Measurements from ENCODE around the gene COL16A1.

The COL16A1 gene

DNA sequence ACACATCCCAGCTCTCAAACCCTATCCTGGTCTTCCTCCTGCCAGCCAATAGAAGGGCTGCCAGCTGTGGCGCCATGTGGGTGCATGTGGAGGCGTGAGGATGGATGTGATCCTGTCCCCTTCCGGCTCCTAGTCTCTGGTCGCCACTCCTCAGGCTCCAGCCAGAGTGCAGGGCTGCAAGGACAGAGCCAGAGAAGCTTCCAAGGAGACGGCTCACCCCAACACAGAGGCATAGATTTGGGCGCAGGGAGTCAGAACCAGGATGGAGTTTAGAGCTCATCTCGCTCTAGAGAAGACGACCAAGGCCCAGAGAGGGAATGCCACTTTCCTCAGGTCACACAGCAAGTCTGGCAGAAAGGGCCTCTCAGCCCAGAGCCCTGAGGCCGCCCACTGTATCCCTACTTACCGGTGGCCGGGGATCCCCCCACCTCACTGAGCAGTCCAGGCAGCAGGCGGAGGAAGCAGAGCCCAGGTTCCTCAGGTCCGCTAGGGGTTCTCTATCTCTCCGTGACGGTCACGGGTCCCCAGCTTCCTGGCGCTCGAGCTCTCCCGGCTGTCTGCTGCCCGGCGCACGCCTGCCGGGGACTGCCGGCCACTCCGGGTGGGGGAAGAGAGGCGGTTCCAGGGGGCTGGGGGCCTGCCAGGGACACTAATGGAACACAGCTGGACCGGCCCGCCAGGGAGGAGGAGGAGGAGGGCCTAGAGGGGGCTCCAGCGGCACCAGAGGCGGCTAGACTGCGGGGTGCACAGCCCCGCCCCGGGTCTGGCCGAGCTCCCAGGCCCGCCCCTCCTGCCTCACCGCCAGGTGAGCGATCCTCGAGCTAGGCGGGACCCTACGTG, at the start of gene COL16A1:
Gene COL16A1, minus strand, starts transcription at position 587 of the 840 bp plus-strand sequence. CDS start 1,824 bp downstream, outside the sequence.
- no peak for DNase-seq (ENCODE audit: low read depth)

DNA sequence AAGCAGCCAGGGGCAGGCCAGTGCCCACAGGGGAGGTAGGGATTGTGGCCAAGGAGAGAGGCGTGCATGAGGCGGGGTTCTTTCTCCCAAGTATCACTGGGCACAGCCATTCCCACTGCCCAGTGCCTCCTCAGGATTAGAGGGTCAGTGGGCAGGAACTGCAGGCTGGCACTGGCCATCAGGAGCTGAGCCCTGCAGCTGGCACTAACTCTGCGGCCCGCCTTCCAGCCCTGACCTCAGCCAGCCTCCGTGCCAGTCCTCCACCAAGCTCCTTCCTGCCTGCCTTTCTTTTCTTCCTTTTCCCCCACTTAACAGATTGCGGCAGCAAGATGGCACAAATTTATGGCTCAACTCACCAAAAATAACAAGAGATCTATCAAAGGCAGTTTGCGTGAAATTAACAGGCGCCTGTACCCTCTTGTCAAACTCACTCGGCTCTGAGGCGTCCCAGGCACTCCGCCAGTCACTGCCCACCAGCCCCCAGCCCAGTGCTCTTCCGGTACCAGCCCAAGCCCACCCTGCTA, 49.2 kb upstream of the COL16A1 start:
- no peak for DNase-seq (ENCODE audit: low read depth)

DNA sequence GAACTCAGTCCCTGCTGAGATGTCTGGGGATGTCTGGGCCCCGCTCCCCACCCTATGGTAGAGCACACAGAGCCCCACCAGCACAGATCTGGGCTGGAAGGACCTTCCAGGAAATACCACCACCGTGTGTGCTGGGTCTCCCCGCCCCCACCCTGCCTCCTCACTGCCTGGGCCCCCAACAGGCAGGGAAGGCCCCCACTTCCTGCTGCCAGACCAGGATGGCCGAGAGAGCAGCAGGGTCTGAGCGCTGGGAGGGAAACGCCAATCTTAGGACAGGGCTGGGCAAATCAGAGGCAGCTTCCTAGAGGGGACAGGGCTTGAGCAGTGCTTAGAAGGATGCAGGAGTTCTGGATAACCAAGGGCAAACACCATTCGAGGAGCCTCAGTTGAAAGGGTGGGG, 48.4 kb upstream of the COL16A1 start:
- DNase-seq (ENCODE audit: low read depth): no peak

DNA sequence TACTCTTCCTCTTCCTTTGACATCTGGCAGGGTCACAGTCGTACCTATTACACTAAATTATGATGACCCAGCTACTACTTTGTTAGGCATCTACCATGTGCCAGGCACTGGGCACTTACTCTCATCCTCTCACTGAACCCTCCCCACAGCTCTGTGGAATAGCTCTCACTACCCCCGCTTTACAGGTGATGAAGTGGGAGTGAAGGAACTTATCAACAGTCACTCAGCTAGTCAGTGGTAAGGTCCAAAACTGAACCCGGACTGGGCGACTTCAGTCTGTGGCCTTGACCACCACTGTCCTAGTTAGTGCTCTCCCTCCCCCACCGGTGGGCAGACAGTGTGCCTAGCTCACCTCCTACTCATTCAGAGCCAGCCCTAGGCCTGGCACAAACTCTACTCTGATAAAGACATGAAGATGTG, 48.0 kb upstream of the COL16A1 start:
- no peak for DNase-seq (ENCODE audit: low read depth)

DNA sequence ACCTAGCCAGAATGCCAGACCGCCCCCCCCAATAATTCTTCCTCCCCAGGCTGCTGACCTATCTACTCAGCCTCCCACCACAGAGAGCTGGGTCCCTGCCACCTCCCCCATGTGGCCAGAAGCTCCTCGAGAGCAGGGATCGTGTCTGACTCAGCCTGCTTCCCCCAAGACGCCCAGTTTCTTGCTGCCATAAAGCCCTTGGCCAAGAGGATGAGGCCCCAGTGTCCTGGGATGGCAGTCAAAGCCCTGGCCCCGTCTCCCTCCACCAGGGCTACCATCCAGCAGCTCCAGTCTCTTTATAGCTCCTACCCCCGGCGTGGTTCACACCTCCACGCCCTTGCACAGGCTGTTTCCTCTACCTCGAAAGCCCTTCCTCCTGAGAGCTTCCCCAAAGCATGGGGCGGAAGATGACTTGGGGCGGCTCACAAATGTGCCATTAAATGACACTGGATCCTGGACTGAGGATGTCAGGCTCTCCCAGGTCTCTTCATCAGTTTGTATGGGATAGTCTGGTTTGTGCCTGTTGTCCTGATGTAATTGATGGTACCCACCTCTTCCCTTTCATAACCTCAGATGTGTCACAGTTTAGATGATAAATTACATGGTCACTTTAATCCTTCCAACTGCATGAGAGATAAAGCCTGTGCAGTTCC, 47.2 kb upstream of the COL16A1 start:
- DNase-seq (ENCODE audit: low read depth): no peak

DNA sequence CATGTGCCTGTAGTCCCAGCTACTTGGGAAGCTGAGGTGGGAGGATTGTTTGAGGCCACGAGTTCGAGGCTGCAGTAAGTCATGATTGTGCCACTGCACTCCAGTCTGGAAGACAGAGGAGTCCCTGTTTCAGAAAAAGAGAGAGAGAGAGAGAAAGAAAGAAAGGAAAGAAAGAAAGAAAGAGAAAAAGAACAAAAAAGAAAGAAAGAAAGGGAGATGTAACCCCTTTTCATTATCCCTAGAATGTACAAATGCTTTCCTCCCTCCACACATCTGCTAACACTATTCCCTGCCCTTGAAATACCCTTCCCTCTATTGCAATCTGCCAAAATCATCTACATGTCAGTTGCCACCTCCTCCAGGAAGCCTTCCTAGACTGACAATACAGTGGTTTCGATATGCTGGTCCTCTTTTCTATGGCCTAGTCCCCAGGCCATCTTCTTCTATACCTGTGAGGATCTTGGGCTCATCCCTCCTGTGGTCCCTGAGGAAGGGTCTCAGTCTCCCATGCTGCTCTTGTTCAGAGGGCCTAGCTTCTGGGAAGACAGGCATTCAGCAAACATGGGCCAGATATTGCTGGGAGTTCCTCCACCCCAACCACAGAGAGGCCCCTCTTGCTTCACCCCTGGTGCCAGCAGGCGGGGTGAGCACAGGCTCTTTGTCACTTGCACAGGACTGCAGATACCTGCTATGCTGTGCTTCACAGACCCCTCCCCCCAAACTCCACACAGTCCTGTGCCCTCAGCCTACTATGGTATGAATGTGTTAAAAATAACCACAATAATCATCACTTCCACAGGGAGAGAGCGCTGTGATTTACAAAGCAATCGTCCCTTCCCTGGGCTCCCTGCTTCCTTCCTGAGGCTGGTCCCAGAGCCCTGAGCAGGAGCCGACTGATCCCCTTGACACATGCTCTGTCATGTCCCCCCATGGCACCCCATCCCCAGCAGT, 46.2 kb upstream of the COL16A1 start:
- no peak for DNase-seq (ENCODE audit: low read depth)

DNA sequence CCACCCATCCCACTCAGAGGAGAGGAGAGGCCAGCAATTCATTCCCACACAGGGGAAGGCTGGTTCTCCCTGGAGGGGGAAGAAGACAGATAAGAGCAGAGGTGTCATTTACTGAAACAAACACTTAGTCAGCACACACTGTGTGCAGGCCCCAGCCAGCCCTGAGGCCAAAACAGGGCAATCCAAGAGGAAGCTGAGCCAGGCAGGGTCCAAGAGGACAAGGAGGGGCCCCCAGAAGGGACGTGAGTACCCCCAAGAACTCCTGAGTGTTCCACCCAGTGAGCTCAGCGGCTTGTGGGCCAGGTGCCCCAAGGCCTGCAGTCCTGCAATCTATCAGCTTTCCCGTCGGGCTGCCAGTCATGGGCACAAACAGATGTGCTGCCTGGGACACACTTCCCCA, 44.5 kb upstream of the COL16A1 start:
- DNase-seq (ENCODE audit: low read depth): no peak

DNA sequence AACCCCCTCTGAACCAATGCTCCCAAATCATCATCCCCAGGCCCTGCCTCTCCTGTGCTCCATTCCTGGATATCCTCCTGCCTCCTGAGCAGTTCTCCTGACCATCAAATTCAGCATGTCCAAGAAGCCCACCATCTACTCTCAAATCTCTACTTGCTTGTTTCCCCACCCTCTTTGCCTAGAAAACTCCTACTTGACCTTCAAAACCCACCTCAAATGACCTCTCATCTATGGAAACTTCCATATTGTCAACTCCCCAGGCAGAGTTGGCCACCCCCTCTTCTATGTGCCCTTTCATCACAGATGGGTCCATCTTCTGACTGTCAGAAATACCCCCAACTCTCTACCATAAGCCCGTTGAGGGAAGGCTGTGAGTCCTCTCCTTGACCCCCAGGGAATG, 43.5 kb upstream of the COL16A1 start:
- DNase-seq (ENCODE audit: low read depth): no peak

DNA sequence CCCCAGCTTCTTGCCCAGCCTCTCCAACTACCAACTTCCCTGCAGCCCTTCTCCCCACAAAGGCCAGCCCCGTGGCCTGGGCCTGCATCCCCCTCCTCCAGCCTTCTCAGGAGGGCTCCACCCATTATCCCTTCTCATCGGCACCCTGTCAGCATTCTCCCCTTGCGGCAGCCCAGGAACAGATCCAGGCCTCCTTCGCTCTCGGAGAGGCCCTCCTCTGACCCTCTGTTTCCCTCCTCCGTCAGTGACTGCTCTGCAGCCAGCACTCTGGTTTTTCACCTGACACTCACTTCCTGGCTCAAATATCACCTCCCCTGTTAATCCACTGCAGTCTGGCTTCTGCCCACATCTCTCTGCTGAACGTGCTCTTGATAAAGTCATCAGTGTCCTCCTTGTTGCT, 42.9 kb upstream of the COL16A1 start:
- DNase-seq (ENCODE audit: low read depth): no peak

DNA sequence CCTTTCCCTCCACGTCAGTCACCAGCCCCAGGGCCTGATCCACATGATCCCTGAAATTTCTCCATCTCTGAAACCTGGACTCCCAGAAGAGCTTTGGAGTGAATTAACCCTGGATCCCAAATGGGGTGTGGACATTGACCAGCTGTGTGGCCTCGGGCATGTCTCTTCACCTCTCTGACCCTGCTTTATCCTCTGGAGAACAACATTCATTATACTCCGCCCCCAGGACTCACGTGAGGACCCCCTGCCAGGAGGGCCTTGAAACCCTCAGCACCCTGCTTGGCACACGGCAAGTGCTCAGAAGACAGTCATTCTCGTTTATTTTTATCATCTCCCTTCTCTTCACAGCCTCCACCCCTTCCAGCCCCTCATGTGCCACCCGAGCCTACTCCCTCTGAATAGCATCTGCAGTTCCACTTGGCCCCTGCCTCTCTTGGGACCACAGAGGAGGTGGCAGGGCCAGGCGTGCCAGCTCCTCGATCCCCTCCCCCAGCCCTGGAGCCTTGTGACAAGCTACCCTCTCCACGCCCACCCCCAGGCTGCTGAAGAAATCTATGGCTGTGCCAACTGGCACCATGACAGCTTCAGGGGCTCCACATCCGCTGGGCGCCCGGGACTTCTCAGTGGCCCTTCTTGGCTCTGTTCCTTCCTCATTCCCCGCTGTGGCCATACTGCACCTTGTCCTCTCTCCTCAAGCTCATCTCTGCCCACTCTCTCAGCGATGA, 42.3 kb upstream of the COL16A1 start:
- no peak for DNase-seq (ENCODE audit: low read depth)

DNA sequence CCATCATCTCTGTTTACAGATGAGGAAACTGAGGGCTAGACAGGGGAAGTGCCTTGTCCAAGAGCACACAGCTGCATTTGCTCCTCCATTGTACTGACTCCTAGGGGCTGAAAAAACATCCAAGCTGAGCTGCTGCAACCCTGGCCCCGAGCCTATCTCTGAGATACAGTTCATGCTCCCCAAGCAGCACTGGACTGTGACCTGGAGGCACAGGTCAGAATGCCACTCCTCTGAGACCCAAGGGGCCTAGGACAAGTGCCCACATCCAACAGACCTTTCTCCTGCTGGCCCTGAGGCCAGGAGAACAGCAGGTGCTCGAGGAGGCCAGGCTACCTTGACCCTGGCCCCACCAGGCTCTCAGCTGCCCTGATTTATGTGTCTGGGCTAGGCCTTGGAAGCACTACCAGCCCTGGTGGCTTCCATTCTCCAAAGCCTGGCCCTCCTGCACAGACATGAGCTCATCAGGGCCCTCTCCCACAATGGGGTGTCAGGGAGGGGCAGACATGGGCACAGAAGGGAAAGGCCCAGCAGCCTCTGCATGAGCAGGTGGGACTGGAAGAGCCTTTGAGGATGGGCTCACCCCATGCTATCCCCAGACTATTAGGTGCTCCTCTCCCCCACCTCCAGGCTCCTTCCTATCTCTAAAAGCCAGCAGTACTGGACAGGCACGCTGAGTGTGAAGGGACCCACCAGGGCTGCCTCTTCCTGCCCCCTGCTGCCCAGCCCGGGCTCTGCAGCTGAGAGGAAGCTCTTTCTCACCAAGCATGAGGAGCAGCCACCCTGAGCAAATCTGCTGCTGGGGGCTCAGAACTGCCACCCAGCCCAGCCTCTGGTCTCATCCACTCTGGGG, 41.5 kb upstream of the COL16A1 start:
- no peak for DNase-seq (ENCODE audit: low read depth)

DNA sequence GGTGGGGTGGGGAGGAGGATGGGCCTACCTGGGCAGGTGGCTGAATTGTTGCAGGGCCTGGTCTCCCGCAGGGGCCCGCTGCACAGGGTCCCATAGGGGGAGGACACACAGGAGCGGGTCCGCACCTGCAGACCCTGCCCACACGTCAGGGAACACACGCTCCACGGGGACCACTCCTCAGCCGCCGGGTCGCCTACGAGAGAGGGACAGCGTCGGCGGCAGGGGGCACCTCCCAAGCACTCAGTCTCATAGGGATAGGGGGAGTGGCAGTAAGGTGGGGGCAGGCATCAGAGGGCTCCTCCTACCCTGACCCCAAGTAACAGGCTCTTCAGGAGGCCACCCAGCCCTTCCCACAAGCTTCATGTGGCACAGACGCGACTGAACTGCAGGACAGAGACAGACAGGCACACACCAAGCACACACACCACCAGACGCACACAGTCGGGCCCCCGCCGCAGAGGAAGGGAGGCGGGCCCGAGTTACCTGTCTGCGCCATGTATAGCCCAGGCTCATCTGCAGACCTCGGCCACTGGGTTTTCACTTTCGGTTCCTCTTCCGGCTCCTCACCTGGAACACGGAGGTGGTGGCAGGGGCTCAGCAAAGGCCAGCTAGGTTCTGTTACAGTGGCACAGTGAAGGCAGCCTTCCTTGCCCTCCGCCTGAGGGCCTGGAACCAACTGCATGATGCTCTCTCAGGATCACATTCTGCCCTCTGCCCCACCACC, 40.5 kb upstream of the COL16A1 start:
- DNase-seq (ENCODE audit: low read depth): no peak

DNA sequence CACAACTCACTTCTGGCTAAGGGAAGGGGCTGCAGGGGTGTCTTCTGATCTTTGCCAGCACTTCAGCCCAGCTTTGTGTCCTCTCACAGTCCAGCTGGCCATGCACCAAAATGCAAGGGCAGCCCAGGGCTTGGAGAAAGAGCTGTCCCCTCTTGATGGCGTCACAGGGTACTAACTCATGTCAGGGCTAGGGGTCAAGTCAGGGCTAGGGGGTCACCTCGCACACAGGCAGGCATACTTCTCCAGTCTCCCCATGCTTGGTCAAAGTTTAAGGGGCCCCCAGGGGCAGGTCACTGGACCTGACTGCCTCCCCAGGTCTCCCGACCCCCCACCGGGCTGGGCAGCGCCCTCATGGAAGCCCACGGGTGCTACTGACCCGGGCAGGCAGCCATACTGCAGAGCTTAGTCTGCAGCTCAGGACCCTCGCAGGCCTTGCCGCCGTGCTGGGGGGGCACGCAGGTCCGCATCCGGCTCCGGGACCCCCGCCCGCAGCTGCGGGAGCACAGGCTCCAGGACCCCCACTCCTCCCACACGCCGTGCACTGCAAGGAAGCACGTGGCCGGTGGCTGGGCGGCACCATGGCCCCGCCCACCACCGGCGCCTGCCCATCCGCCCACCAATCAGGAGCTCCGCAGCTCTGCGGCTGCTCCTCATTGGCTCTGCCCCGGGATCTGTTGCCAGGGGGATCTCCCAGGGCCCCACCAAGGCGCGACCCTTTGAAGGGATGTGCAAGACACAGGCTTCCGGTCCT, 38.8 kb upstream of the COL16A1 start:
- no peak for DNase-seq (ENCODE audit: low read depth)

DNA sequence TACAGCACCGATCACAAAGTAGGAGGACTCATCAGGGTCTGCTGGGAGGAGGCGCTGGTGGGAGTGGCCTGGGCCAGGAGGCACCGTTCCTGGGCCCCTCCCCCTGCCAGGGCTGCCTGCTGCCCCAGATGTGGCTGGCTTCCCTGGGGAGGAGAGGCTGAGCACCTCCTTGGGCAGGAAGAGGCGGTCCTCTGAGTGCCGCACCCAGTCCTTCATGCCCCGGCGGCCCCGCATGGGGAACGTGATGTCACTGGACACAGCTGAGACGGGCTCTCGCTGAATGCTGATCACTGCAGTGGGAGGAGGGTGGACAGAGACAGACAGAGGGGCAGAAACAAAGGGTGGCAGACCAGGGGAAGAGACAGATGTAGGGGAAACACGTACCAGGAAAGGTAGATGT, 35.5 kb upstream of the COL16A1 start:
- DNase-seq (ENCODE audit: low read depth): no peak

DNA sequence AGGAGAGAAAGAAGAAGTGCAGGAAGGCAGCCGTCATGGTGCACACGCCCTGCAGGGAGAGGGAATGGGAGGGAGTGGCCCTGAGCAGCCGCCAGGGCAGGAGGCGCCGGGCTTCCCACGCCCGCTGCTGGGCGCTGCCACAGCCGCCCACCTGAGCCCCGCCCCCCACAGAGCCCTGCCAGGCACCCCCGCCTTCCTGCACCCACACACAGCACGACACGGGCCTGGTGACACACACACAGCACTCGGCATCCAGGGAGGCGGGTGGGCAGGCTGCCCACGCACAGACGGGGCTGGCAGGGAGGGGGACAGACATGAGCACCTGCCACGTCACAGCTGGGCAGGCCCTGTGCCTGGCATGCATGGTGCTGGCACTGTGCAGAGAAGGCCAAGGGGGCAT, 32.9 kb upstream of the COL16A1 start:
- DNase-seq (ENCODE audit: low read depth): no peak

DNA sequence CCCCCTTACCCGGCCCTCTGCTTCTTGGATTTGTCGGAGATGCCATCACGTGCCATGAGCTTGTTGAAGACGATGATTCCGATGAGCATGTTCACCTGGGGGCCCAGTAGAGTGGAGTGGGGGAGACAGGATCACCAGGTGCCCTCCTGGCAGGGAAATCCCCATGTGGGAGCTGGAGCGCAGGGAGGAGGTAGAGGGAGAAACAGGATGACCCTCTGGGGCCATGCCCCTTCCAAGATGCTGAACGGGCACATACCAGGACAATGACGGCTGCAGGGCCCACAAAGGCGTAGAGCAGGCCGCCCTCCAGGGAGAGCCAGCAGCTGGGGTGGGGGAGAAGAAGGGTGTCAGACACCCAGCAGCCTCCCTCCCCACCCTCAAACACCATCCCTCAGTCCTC, 31.8 kb upstream of the COL16A1 start:
- no peak for DNase-seq (ENCODE audit: low read depth)

DNA sequence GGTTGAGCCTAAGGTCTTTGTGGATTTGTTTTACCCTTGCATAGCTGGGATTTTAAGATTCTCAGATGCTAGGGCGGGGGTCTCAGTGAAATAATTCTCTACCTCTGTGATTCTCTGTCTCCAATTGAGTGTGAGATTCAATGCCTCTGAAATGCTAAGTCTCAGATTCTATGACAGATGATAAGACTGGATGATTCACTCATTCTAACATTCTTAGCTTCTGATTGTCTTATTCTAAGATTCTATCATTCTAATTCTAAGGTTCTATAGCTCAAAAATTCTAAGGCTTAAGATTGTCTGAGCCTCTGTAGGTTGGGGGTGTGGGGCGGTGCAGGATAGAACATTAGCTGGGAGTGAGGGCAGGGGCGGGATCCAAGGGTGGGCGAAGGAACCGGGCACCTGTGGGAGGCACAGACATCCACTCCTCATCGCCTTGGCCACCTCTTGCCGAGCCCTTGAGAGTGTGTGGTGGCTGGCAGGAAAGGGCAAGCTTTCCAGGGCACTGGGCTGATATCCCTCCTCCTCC, 30.8 kb upstream of the COL16A1 start:
- no peak for DNase-seq (ENCODE audit: low read depth)

DNA sequence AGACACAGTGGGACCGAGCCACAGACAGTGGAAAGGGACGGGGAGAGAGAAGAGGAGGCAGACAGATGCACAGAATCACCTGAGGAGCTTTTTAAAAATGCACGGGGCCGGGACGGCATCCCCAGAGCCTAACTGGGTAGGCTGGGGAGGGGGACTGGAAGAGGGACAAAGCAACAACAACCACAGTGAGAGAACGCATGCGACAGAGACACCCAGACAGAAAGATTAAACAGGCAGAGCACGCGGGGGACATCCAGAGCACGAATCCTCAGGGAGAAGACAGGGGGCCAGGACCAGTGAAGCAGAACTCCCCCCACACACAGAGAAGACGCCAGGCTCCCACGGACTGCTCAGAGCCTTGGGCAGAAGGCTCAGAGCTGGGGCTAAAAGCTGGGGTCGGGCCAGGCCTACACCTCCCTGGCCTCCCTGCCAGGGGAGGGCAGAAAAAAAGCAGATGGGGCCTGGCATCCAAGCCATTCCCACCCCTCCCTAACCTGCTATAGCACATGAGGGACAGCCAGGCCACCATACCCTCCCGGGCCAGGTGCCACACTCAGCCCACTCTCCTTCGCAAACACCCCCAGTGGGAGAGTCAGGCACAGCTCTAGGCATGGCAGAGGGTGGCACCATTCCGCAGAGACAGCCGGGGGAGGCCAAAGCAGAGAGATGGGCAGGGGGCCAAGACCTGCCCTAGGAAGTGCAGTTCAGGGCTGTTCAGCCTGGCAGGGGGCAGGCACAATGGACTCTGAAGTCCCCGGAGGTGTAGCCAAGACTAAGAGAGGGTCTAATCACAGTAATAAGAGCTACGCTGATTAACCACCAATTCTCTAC, 29.8 kb upstream of the COL16A1 start:
- no peak for DNase-seq (ENCODE audit: low read depth)
